OCI-LY1 (cell line): ENCODE results near the gene ANP32E.

Experiments
- EZH2 ChIP-seq: fragments of 200-600 bp; sonication (generic), shearing (Covaris generic); IDR thresholded peaks from 2 replicates; pipeline ENCODE4 v1.8.0; 2017; ENCODE audit warnings: borderline replicate concordance, mixed run types, mild to moderate bottlenecking, antibody characterized with exemption, low read length, moderate library complexity, mixed read lengths
- TF ChIP-seq, protein P1 (sequence below): fragments of 200-600 bp; sonication (generic), shearing (Covaris generic); IDR thresholded peaks from 2 replicates; pipeline ENCODE4 v1.5.1; 2017; ENCODE audit warnings: mild to moderate bottlenecking, antibody characterized with exemption, low read length, moderate library complexity, mixed read lengths

DNA sequence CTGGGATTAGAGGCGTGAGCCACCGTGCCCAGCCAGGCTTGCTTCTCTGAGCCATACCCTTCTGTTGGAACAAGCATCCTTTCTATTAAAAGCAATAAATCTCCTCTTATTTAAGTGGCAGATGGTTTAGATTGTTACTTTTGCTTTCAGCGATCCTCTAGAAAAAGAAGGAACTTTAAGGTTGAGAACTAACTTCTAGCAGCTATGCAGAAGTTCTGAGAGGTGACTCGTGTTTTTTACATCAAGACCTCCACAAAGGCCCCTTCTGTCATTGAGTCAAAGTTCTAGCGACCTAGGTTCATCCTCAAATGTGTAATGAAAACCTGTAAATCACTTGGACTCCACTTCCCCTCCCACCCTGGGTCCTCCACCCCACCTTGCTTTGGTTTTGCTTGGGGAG lies 55.4 kb downstream of the ANP32E start:
- no peak for TF ChIP-seq EZH2
- TF ChIP-seq, protein P1, sequence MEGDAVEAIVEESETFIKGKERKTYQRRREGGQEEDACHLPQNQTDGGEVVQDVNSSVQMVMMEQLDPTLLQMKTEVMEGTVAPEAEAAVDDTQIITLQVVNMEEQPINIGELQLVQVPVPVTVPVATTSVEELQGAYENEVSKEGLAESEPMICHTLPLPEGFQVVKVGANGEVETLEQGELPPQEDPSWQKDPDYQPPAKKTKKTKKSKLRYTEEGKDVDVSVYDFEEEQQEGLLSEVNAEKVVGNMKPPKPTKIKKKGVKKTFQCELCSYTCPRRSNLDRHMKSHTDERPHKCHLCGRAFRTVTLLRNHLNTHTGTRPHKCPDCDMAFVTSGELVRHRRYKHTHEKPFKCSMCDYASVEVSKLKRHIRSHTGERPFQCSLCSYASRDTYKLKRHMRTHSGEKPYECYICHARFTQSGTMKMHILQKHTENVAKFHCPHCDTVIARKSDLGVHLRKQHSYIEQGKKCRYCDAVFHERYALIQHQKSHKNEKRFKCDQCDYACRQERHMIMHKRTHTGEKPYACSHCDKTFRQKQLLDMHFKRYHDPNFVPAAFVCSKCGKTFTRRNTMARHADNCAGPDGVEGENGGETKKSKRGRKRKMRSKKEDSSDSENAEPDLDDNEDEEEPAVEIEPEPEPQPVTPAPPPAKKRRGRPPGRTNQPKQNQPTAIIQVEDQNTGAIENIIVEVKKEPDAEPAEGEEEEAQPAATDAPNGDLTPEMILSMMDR = no peak
